OCI-LY7 (cell line): ENCODE measurements around the gene CST9. TPM values are rescaled to one million over a fixed set of nuclear protein-coding genes. Genes with fewer than 3 reads are reported as not detected.
"Not testable (repeated sequence)": the region's sequence is repeated elsewhere in the genome, so short reads cannot be mapped to it uniquely, and the experiment has no call there.

Experiments used
- BruUV-seq: library from RNA; stranded (reverse); fragments of 400-500 nt; replicated peaks from 2 replicates; lab custom pipeline; 2021; lab: Mats Ljungman, UMichigan
- CTCF ChIA-PET: fragments of 300-600 bp; sonication (Branson Sonifier 250); formaldehyde crosslinking; loops from one replicate; lab custom pipeline; 2022; ENCODE audit warnings: antibody characterized with exemption; ENCODE audit not compliant: unreplicated experiment; lab: Charles Lee
- POLR2A ChIA-PET: fragments of 300-600 bp; sonication (Branson Sonifier 250); formaldehyde crosslinking; loops from one replicate; lab custom pipeline; 2022; ENCODE audit warnings: antibody characterized with exemption; lab: Charles Lee
- DNase-seq: peaks from one replicate; pipeline ENCODE4 v3.0.0-alpha.2; 2015; ENCODE audit warnings: low spot score
- H2AFZ ChIP-seq: fragments of 200-600 bp; sonication (generic), shearing (Covaris generic); 2 replicates; pipeline ENCODE4 v1.6.1; 2014; ENCODE audit warnings: mild to moderate bottlenecking, antibody characterized with exemption, low read length, moderate library complexity
- H3K27ac ChIP-seq: fragments of 200-600 bp; sonication (generic); 2 replicates; pipeline ENCODE4 v1.5.1; 2014; ENCODE audit warnings: mixed run types, low read depth, mild to moderate bottlenecking, moderate library complexity, low read length, inconsistent platforms; ENCODE audit not compliant: poor library complexity, severe bottlenecking
- H3K36me3 ChIP-seq: fragments of 200-600 bp; sonication (generic); 2 replicates; pipeline ENCODE4 v1.6.1; 2014; ENCODE audit warnings: mild to moderate bottlenecking, antibody characterized with exemption, low read length, moderate library complexity, mixed read lengths; ENCODE audit not compliant: insufficient read depth
- H3K4me1 ChIP-seq: fragments of 200-600 bp; sonication (generic); 2 replicates; pipeline ENCODE4 v1.5.1; 2014; ENCODE audit warnings: mild to moderate bottlenecking, low read length; ENCODE audit not compliant: insufficient read depth, poor library complexity, severe bottlenecking
- H3K4me2 ChIP-seq: fragments of 200-600 bp; sonication (generic); 2 replicates; pipeline ENCODE4 v1.6.1; 2014; ENCODE audit warnings: mild to moderate bottlenecking, low read length
- H3K4me3 ChIP-seq: fragments of 200-600 bp; sonication (generic); 2 replicates; pipeline ENCODE4 v1.5.1; 2014; ENCODE audit warnings: mild to moderate bottlenecking, low read depth, low read length; ENCODE audit not compliant: poor library complexity, severe bottlenecking
- H3K79me2 ChIP-seq: fragments of 200-600 bp; sonication (generic); 2 replicates; pipeline ENCODE4 v1.6.1; 2016; ENCODE audit warnings: low read depth, mild to moderate bottlenecking, low read length, moderate library complexity, mixed read lengths; ENCODE audit not compliant: insufficient read depth
- H3K9me2 ChIP-seq: fragments of 200-600 bp; sonication (generic); 2 replicates; pipeline ENCODE4 v1.6.1; 2016; ENCODE audit warnings: mild to moderate bottlenecking, low read length, mixed read lengths; ENCODE audit not compliant: insufficient read depth
- H3K9me3 ChIP-seq: fragments of 200-600 bp; sonication (generic); 2 replicates; pipeline ENCODE4 v1.6.1; 2014; ENCODE audit warnings: mild to moderate bottlenecking, mixed run types, low read length, mixed read lengths
- H4K20me1 ChIP-seq: fragments of 200-600 bp; sonication (generic); 2 replicates; pipeline ENCODE4 v1.6.1; 2014; ENCODE audit warnings: mild to moderate bottlenecking, antibody characterized with exemption, low read length, moderate library complexity, mixed read lengths; ENCODE audit not compliant: insufficient read depth
- CTCF ChIP-seq: fragments of 200-600 bp; sonication (generic); conservative IDR thresholded peaks from 2 replicates; pipeline ENCODE4 v1.5.1; 2014; ENCODE audit warnings: mild to moderate bottlenecking, antibody characterized with exemption, low read length, moderate library complexity, mixed read lengths
- EZH2phosphoT487 ChIP-seq: fragments of 200-600 bp; sonication (generic); IDR thresholded peaks from 2 replicates; pipeline ENCODE4 v1.6.1; 2018; ENCODE audit warnings: low read depth, borderline replicate concordance, mild to moderate bottlenecking, mixed run types, antibody characterized with exemption, low read length, moderate library complexity, mixed read lengths
- intact Hi-C: fragments of 100-400 bp; cut with micrococcal nuclease; formaldehyde crosslinking; loops from one replicate; pipeline ENCODE4 v1.10.0; 2022; ENCODE audit not compliant: unreplicated experiment
- total RNA-seq, 2 experiments: library from RNA; depleted of rRNA in 1 of 2; stranded (reverse); fragments of >200 nt in 1 of 2; shearing (Covaris generic) in 1 of 2; gene quantifications; 2 replicates each; pipeline ENCODE4 v1.2.3, GENCODE V29; 2014 to 2022

The CST9 gene
- total RNA-seq, 2 experiments from 2014 or later, result not detected

GRCh38 chr20:23622839-23623343, 17.2 kb upstream of the CST9 start:
- BruUV-seq, result no TSS peak

GRCh38 chr20:23622401-23622800, 16.7 kb upstream of the CST9 start:
- POLR2A ChIA-PET, result not testable (repeated sequence)

More at GRCh38 chr20:23622839-23623343, 17.2 kb upstream of the CST9 start:
- Histone ChIP-seq H3K9me2 (no peaks in the 10 kb centered on the region), H3K27ac (no peak overlapping the region), H4K20me1 (no peaks in the 10 kb centered on the region), H3K4me3 (no peak overlapping the region), H3K36me3 (no peaks in the 10 kb centered on the region), H3K4me1 (no peaks in the 10 kb centered on the region), H3K79me2 (no peaks in the 10 kb centered on the region), H3K9me3 (no peaks in the 10 kb centered on the region), H2AFZ (no peak overlapping the region), H3K4me2 (no peak overlapping the region)
- CTCF ChIA-PET, result no interaction called here
- TF ChIP-seq EZH2phosphoT487 (no peak), CTCF (no peak)
- POLR2A ChIA-PET, result no interaction called here
- intact Hi-C loops, result no loop called here
- no peak for DNase-seq

GRCh38 chr20:23620670-23621386, 15.1 kb upstream of the CST9 start:
- H2AFZ ChIP-seq, H4K20me1 ChIP-seq, H3K79me2 ChIP-seq, H3K9me2 ChIP-seq, intact Hi-C loops, H3K9me3 ChIP-seq, H3K4me2 ChIP-seq, H3K36me3 ChIP-seq, DNase-seq, H3K4me1 ChIP-seq, H3K4me3 ChIP-seq, BruUV-seq, CTCF ChIA-PET, H3K27ac ChIP-seq, POLR2A ChIA-PET: not testable (repeated sequence)

More at GRCh38 chr20:23622401-23622800, 16.7 kb upstream of the CST9 start:
- H3K9me3 ChIP-seq, H3K79me2 ChIP-seq, H4K20me1 ChIP-seq, H3K27ac ChIP-seq, H2AFZ ChIP-seq, intact Hi-C loops, H3K36me3 ChIP-seq, DNase-seq, H3K4me2 ChIP-seq, CTCF ChIA-PET, H3K4me3 ChIP-seq, BruUV-seq, H3K9me2 ChIP-seq, H3K4me1 ChIP-seq: not testable (repeated sequence)
